ENCODE measurements around the gene NXNL1. TPM values are rescaled to one million over a fixed set of nuclear protein-coding genes. Genes with fewer than 3 reads are reported as not detected.

The NXNL1 gene
- total and polyA plus RNA-seq, 2 experiments from 2014 or later, result not detected

DNA sequence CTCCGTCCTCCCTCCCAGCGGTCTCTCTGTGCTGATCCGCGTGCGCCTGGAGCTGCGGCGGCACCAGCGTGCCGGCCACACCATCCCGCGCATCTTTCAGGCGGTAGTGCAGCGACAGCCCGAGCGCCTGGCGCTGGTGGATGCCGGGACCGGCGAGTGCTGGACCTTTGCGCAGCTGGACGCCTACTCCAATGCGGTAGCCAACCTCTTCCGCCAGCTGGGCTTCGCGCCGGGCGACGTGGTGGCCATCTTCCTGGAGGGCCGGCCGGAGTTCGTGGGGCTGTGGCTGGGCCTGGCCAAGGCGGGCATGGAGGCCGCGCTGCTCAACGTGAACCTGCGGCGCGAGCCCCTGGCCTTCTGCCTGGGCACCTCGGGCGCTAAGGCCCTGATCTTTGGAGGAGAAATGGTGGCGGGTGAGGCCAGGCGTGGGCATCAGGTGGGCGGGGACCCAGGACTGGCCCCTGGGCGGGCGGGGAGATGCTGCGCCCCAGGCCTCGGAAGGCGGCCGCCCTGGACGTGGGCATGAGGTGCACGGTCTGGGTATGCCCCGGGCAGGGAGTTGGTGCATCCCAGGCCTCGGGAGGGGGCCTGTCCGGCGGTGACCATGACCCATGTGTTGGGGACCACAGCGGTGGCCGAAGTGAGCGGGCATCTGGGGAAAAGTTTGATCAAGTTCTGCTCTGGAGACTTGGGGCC is 26.0 kb upstream of the NXNL1 start (continued):
- TF ChIP-seq, protein P1, sequence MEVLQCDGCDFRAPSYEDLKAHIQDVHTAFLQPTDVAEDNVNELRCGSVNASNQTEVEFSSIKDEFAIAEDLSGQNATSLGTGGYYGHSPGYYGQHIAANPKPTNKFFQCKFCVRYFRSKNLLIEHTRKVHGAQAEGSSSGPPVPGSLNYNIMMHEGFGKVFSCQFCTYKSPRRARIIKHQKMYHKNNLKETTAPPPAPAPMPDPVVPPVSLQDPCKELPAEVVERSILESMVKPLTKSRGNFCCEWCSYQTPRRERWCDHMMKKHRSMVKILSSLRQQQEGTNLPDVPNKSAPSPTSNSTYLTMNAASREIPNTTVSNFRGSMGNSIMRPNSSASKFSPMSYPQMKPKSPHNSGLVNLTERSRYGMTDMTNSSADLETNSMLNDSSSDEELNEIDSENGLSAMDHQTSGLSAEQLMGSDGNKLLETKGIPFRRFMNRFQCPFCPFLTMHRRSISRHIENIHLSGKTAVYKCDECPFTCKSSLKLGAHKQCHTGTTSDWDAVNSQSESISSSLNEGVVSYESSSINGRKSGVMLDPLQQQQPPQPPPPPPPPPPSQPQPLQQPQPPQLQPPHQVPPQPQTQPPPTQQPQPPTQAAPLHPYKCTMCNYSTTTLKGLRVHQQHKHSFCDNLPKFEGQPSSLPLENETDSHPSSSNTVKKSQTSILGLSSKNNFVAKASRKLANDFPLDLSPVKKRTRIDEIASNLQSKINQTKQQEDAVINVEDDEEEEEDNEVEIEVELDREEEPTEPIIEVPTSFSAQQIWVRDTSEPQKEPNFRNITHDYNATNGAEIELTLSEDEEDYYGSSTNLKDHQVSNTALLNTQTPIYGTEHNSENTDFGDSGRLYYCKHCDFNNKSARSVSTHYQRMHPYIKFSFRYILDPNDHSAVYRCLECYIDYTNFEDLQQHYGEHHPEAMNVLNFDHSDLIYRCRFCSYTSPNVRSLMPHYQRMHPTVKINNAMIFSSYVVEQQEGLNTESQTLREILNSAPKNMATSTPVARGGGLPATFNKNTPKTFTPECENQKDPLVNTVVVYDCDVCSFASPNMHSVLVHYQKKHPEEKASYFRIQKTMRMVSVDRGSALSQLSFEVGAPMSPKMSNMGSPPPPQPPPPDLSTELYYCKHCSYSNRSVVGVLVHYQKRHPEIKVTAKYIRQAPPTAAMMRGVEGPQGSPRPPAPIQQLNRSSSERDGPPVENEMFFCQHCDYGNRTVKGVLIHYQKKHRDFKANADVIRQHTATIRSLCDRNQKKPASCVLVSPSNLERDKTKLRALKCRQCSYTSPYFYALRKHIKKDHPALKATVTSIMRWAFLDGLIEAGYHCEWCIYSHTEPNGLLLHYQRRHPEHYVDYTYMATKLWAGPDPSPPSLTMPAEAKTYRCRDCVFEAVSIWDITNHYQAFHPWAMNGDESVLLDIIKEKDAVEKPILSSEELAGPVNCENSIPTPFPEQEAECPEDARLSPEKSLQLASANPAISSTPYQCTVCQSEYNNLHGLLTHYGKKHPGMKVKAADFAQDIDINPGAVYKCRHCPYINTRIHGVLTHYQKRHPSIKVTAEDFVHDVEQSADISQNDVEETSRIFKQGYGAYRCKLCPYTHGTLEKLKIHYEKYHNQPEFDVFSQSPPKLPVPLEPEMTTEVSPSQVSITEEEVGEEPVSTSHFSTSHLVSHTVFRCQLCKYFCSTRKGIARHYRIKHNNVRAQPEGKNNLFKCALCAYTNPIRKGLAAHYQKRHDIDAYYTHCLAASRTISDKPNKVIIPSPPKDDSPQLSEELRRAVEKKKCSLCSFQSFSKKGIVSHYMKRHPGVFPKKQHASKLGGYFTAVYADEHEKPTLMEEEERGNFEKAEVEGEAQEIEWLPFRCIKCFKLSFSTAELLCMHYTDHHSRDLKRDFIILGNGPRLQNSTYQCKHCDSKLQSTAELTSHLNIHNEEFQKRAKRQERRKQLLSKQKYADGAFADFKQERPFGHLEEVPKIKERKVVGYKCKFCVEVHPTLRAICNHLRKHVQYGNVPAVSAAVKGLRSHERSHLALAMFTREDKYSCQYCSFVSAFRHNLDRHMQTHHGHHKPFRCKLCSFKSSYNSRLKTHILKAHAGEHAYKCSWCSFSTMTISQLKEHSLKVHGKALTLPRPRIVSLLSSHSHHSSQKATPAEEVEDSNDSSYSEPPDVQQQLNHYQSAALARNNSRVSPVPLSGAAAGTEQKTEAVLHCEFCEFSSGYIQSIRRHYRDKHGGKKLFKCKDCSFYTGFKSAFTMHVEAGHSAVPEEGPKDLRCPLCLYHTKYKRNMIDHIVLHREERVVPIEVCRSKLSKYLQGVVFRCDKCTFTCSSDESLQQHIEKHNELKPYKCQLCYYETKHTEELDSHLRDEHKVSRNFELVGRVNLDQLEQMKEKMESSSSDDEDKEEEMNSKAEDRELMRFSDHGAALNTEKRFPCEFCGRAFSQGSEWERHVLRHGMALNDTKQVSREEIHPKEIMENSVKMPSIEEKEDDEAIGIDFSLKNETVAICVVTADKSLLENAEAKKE (CRISPR knock-in tag; IDR thresholded peaks at IDR 0.05), result no peak
- TF ChIP-seq ZNF114 (CRISPR knock-in tag; IDR thresholded peaks at IDR 0.05) (no peak), STAT1 (IDR thresholded peaks at IDR 0.05; ENCODE audit: unreplicated experiment) (no peak), EZH2phosphoT487 (IDR thresholded peaks at IDR 0.05; ENCODE audit: unreplicated experiment) (no peak), JUNB (IDR thresholded peaks at IDR 0.05; ENCODE audit: unreplicated experiment) (no peak), CREB1 (CRISPR knock-in tag; IDR thresholded peaks at IDR 0.05; ENCODE audit: low read depth) (no peak), POLR2AphosphoS5 (IDR thresholded peaks at IDR 0.05; ENCODE audit: low read depth) (no peak)
- TF ChIP-seq, protein P2, sequence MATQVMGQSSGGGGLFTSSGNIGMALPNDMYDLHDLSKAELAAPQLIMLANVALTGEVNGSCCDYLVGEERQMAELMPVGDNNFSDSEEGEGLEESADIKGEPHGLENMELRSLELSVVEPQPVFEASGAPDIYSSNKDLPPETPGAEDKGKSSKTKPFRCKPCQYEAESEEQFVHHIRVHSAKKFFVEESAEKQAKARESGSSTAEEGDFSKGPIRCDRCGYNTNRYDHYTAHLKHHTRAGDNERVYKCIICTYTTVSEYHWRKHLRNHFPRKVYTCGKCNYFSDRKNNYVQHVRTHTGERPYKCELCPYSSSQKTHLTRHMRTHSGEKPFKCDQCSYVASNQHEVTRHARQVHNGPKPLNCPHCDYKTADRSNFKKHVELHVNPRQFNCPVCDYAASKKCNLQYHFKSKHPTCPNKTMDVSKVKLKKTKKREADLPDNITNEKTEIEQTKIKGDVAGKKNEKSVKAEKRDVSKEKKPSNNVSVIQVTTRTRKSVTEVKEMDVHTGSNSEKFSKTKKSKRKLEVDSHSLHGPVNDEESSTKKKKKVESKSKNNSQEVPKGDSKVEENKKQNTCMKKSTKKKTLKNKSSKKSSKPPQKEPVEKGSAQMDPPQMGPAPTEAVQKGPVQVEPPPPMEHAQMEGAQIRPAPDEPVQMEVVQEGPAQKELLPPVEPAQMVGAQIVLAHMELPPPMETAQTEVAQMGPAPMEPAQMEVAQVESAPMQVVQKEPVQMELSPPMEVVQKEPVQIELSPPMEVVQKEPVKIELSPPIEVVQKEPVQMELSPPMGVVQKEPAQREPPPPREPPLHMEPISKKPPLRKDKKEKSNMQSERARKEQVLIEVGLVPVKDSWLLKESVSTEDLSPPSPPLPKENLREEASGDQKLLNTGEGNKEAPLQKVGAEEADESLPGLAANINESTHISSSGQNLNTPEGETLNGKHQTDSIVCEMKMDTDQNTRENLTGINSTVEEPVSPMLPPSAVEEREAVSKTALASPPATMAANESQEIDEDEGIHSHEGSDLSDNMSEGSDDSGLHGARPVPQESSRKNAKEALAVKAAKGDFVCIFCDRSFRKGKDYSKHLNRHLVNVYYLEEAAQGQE (IDR thresholded peaks at IDR 0.05; ENCODE audit: unreplicated experiment), result no peak
